Measurements from ENCODE around the gene ABCA1. TPM values are rescaled to one million over a fixed set of nuclear protein-coding genes. Genes with fewer than 3 reads are reported as not detected.

Gene ABCA1
- total RNA-seq, 4 donors from 2014 or later = 24.5 to 89.1 (median 48.5) TPM

GRCh38 chr9:104795857-104796256 is 132.1 kb downstream of the ABCA1 start:
- DNase-seq (ENCODE audit: low spot score in 2 of 2) = no peak
- WGBS = 93% methylated on average over 3 of the region's 3 CpGs
- no peaks in the 10 kb centered on the region for H3K9me3 ChIP-seq
- H3K4me1 ChIP-seq = no peaks in the 10 kb centered on the region
- TF ChIP-seq CTCF (IDR thresholded peaks at IDR 0.05) (no peak), EP300 (IDR thresholded peaks at IDR 0.05) (no peak), POLR2A (IDR thresholded peaks at IDR 0.05) (no peak), POLR2AphosphoS5 (IDR thresholded peaks at IDR 0.05) (no peak)
- no peak overlapping the region for H3K4me3 ChIP-seq
- H3K27me3 ChIP-seq = no peaks in the 10 kb centered on the region
- peaks cover 96% of the 10 kb centered on the region for H3K36me3 ChIP-seq
- no peak overlapping the region for H3K27ac ChIP-seq

- DNase-seq (ENCODE audit: low spot score in 2 of 2) = no peak
- Histone ChIP-seq H3K4me1 (no peaks in the 10 kb centered on the region), H3K9me3 (no peaks in the 10 kb centered on the region), H3K27ac (no peak overlapping the region), H3K27me3 (no peaks in the 10 kb centered on the region), H3K4me3 (no peak overlapping the region), H3K36me3 (peaks cover 96% of the 10 kb centered on the region)
- TF ChIP-seq CTCF (IDR thresholded peaks at IDR 0.05) (no peak), POLR2A (IDR thresholded peaks at IDR 0.05) (no peak)
- WGBS = 75% methylated on average over 1 of the region's 1 CpG
Measured at GRCh38 chr9:104795082-104795481, 132.9 kb downstream of the ABCA1 start.

GRCh38 chr9:104794070-104794469 is 133.9 kb downstream of the ABCA1 start:
- Histone ChIP-seq H3K4me3 (no peak overlapping the region), H3K9me3 (no peaks in the 10 kb centered on the region), H3K4me1 (no peaks in the 10 kb centered on the region), H3K36me3 (peaks cover 98% of the 10 kb centered on the region), H3K27ac (no peak overlapping the region), H3K27me3 (no peaks in the 10 kb centered on the region)
- no peak for DNase-seq (ENCODE audit: low spot score in 2 of 2)
- WGBS = 97% methylated on average over 2 of the region's 2 CpGs
- TF ChIP-seq EP300 (IDR thresholded peaks at IDR 0.05) (no peak), POLR2A (IDR thresholded peaks at IDR 0.05) (no peak), CTCF (IDR thresholded peaks at IDR 0.05) (no peak), POLR2AphosphoS5 (IDR thresholded peaks at IDR 0.05) (no peak)

GRCh38 chr9:104788251-104788650 is 139.7 kb downstream of the ABCA1 start:
- Histone ChIP-seq H3K4me1 (no peaks in the 10 kb centered on the region), H3K4me3 (no peak overlapping the region), H3K27me3 (no peaks in the 10 kb centered on the region), H3K36me3 (peaks cover 99% of the 10 kb centered on the region), H3K27ac (no peak overlapping the region), H3K9me3 (no peaks in the 10 kb centered on the region)
- TF ChIP-seq EP300 (IDR thresholded peaks at IDR 0.05) (no peak), CTCF (IDR thresholded peaks at IDR 0.05) (no peak), POLR2AphosphoS5 (IDR thresholded peaks at IDR 0.05) (no peak), POLR2A (IDR thresholded peaks at IDR 0.05) (no peak)
- no peak for DNase-seq (ENCODE audit: low spot score in 2 of 2)
- WGBS = 68% methylated on average over 3 of the region's 3 CpGs

- no peak overlapping the region for H3K27ac ChIP-seq
- peaks cover 96% of the 10 kb centered on the region for H3K36me3 ChIP-seq
- WGBS = 74% methylated on average over 7 of the region's 7 CpGs
- H3K4me3 ChIP-seq = no peak overlapping the region
- DNase-seq (ENCODE audit: low spot score in 2 of 2) = no peak
- H3K9me3 ChIP-seq = no peaks in the 10 kb centered on the region
- no peak for TF ChIP-seq POLR2AphosphoS5 (IDR thresholded peaks at IDR 0.05)
- no peak for TF ChIP-seq POLR2A (IDR thresholded peaks at IDR 0.05)
- no peak for TF ChIP-seq EP300 (IDR thresholded peaks at IDR 0.05)
- TF ChIP-seq CTCF (IDR thresholded peaks at IDR 0.05) = no peak
- no peaks in the 10 kb centered on the region for H3K4me1 ChIP-seq
- no peaks in the 10 kb centered on the region for H3K27me3 ChIP-seq
Measured at GRCh38 chr9:104787306-104788015, 140.5 kb downstream of the ABCA1 start.
